K562 (cell line): ENCODE measurements around the gene DGAT2. TPM values are rescaled to one million over a fixed set of nuclear protein-coding genes. Genes with fewer than 3 reads are reported as not detected.

Experiments
- MGA ChIP-seq: fragments of 450-650 bp; IDR thresholded peaks from 2 replicates; pipeline ENCODE4 v1.6.1; 2016; ENCODE audit warnings: mild to moderate bottlenecking, moderate library complexity
- ZNF274 ChIP-seq: IDR thresholded peaks from 2 replicates; pipeline ENCODE4 v1.6.1; 2011; ENCODE audit warnings: low read depth, mild to moderate bottlenecking, low read length, moderate library complexity, borderline replicate concordance
- polyA plus RNA-seq, 8 experiments: library from polyadenylated mRNA; depleted of rRNA in 4 of 8; stranded (reverse) in 5 of 8; unstranded in 3 of 8; fragments of >200 nt; fragmentation: Nextera tagmentation in 2 of 8; fragmentation: Illumina TruSeq in 1 of 8; extraction: Ambion mirVana in 2 of 8; extraction: Trizol in 1 of 8; gene quantifications; 2 replicates each; pipeline versions ENCODE4 v1.2.1 to v1.2.3, GENCODE V29; 2011 to 2014; ENCODE audit warnings: inconsistent platforms in 1 of 8, missing spikeins in 1 of 8
- total RNA-seq, 7 experiments: library from RNA; depleted of rRNA in 6 of 7; stranded (reverse); fragments of >200 nt in 6 of 7; fragmentation: Illumina TruSeq in 2 of 7; extraction: Trizol in 2 of 7; gene quantifications; 2 replicates each; pipeline versions ENCODE4 v1.2.1 to v1.2.3, GENCODE V29; 2011 to 2021; ENCODE audit warnings: low replicate concordance in 1 of 7

Gene DGAT2
- total and polyA plus RNA-seq, 9 of the 15 experiments (the other 6 are each of a cell fraction or from before 2014, with no cell fraction given), result 0.68 to 2.8 (median 1.8) TPM

DNA sequence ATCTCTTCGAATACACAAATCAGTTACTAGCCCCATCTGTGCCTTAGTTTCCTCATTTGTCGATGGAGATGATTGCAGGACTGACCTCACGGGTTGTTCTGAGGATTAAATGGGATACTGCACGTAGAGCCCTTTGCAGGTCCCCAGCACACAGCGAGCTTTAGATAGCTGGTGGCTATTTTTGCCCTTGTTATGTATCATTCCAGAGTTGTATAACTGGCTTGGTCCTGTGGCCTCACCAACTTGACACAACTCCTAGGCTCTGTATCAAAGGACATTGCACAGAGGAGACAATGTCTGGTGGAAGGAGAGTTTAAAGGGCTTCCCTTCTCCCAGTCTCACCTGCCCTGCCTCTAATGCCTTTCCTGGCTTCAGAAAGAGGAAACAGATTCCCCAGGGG lies 22.8 kb upstream of the DGAT2 start (continued):
- TF ChIP-seq MGA (no peak), ZNF274 (no peak)
